Measurements from ENCODE around the gene RABEP2.
A peak's percentile ranks its signal among the peaks of the same experiment; 100 is the strongest.
"Not testable (repeated sequence)": the region's sequence is repeated elsewhere in the genome, so short reads cannot be mapped to it uniquely, and the experiment has no call there.

Gene RABEP2

DNA sequence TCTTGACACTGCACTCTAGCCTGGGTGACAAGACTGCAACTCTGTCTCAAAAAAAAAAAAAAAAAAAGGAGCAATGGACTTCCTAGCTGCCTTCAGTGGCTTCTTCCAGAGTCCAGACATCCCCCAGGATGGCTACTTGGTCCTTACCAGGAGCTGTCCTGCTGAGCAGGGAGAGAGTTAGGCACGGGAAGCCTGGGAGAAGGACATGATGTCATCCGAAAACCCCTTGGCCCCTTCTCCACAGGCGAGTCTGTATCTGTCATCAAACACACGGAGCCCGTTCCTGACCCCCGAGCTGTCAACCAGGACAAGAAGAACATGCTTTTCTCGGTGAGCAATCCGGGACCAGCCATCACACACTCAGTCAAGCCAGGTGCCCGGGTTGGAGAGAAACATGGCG is 38.1 kb downstream of the RABEP2 start:
- Mint-ChIP-seq H3K4me1 (no peaks in the 10 kb centered on the region), H3K4me3 (no peak overlapping the region), H3K27ac (no peak overlapping the region), H3K9me3 (no peaks in the 10 kb centered on the region), H3K36me3 (no peaks in the 10 kb centered on the region), H3K27me3 (peaks cover 5% of the 10 kb centered on the region)
- CTCF ChIA-PET: no interaction called here
- no peak for DNase-seq

- CTCF ChIA-PET: interaction anchor here (0.7 kb wide), 1 partner anchor 11 kb away, joined by 3 read pairs; no protein-coding TSS in a partner anchor
Observed at GRCh38 chr16:28884045-28884444, 41.0 kb downstream of the RABEP2 start.

DNA sequence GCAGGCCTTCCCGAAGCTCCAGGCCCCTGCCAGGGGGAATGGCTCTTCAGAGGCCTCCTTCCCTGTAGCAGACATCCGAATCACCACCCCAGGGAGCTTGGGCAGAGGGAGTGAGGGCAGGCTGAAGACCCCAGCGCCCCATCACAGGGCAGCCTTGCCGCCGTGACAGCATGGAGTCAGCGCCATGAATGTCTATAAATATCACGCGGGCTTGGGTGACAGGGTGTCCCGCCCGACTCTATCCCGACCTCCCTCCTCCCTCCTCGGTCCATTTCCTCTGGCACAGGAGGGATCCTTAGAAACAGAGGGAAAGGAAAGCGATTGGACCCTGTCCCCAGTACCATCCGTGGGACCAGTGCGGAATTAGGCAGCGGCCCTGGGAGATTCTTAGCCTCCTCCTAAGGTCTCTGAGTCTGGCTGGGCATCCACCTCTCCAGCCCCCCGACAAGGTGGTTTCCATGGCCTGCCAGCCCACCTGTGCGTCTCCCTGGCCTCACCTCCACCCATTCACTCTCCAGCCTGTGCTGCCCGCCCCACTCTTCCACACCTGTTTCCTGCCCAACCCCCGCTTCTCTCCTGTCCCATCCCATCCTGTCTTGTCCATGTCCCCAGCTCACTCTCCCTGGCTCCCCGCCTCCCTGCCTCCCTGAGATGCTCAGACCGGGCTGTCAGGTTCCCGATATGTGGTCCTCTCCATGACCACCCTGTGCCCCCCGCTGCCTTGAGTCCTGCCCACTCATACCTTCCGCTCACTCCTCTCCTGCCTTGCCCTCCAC is 41.6 kb downstream of the RABEP2 start:
- H3K27me3 Mint-ChIP-seq: peaks cover 10% of the 10 kb centered on the region
- no peak overlapping the region for H3K4me3 Mint-ChIP-seq
- H3K27ac Mint-ChIP-seq: peak overlapping the region; percentile 9
- CTCF ChIA-PET: no interaction called here
- peaks cover 25% of the 10 kb centered on the region for H3K4me1 Mint-ChIP-seq
- H3K36me3 Mint-ChIP-seq: no peaks in the 10 kb centered on the region
- DNase-seq: no peak
- H3K9me3 Mint-ChIP-seq: no peaks in the 10 kb centered on the region

More at GRCh38 chr16:28884045-28884444, 41.0 kb downstream of the RABEP2 start:
- Mint-ChIP-seq H3K36me3 (no peaks in the 10 kb centered on the region), H3K4me3 (no peak overlapping the region), H3K27me3 (peaks cover 10% of the 10 kb centered on the region), H3K27ac (no peak overlapping the region), H3K4me1 (peaks cover 19% of the 10 kb centered on the region), H3K9me3 (no peaks in the 10 kb centered on the region)
- no peak for DNase-seq

DNA sequence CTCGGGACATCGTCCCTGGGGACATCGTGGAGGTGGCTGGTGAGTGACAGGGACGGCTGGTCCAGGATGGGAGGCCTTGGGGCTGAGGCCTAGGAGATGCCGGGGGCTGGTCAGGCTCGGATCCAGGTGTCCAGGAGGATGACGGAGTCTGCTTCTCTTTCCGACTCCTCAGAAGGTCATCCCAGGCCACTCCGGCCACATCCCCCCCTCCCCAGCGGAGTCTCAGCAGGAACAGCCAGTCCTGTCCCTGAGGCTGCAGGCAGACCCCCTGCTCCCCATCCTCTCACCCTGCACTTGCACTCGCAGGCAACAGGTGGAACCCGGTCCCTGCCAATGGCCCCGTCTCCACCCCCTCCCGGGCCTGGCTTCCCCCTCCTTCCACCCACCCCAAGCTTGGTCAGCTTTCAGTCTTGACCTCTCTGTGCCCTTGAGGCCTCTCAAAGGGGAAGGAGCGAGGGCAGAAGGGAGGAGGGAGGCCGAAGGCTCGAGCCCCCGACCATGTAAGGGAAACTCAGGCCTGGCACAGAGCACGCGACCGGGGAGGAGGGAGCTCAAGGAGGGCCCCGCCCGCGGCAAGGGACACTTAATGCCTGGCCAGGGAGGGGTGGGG is 42.4 kb downstream of the RABEP2 start:
- Mint-ChIP-seq H3K4me1 (peaks cover 30% of the 10 kb centered on the region), H3K27me3 (peaks cover 10% of the 10 kb centered on the region), H3K9me3 (no peaks in the 10 kb centered on the region), H3K27ac (no peak overlapping the region), H3K36me3 (no peaks in the 10 kb centered on the region), H3K4me3 (no peak overlapping the region)
- DNase-seq: no peak
- CTCF ChIA-PET: no interaction called here

DNA sequence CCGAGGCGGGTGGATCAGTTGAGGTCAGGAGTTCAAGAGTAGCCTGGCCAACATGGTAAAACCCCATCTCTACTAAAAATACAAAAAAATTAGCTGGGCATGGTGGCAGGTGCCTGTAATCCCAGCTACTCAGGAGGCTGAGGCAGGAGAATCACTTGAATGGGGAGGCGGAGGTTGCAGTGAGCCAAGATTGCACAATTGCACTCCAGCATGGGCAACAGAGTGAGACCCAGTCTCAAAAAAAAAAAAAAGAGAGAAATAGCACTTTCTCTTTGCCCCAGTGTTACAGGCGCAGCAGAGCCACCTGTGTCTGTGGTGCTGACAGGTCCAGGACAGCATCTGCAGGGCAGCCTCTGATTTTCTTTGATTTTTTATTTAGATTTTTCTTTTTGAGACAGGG is 43.5 kb downstream of the RABEP2 start:
- H3K9me3 Mint-ChIP-seq, DNase-seq, H3K4me3 Mint-ChIP-seq, H3K27ac Mint-ChIP-seq, H3K36me3 Mint-ChIP-seq: not testable (repeated sequence)
- peaks cover 34% of the 10 kb centered on the region for H3K4me1 Mint-ChIP-seq
- CTCF ChIA-PET: interaction anchor here (0.9 kb wide), 1 partner anchor 63 kb away, joined by 4 read pairs; no protein-coding TSS in a partner anchor
- peaks cover 10% of the 10 kb centered on the region for H3K27me3 Mint-ChIP-seq

GRCh38 chr16:28880955-28881354 is 44.1 kb downstream of the RABEP2 start:
- H3K27me3 Mint-ChIP-seq: peaks cover 10% of the 10 kb centered on the region
- peak overlapping the region; percentile 88 for H3K4me3 Mint-ChIP-seq
- peaks cover 34% of the 10 kb centered on the region for H3K4me1 Mint-ChIP-seq
- no peak overlapping the region for H3K27ac Mint-ChIP-seq
- no peaks in the 10 kb centered on the region for H3K36me3 Mint-ChIP-seq
- DNase-seq: no peak
- CTCF ChIA-PET: interaction anchor here (0.9 kb wide), 1 partner anchor 64 kb away, joined by 4 read pairs; no protein-coding TSS in a partner anchor
- no peaks in the 10 kb centered on the region for H3K9me3 Mint-ChIP-seq

DNA sequence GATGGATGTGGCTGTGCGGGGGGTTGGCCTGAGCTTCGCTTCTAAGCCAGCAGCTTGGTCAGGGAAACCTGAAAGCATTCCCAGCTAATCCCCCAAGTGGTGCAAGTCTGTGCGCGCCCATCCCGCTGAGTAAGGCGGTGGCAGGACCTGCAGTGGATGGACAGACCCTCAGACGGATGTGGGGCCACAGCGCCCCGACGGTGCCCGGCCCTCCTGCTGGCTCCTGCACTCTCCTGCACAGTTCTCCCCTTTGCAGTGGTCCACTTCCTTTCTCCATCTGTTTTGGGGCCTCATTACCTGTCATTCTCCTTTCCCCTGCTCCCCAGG is 44.5 kb downstream of the RABEP2 start:
- H3K4me1 Mint-ChIP-seq: peaks cover 34% of the 10 kb centered on the region
- peaks cover 10% of the 10 kb centered on the region for H3K27me3 Mint-ChIP-seq
- CTCF ChIA-PET: interaction anchor here (1.9 kb wide), 1 partner anchor 65 kb away, joined by 7 read pairs; no protein-coding TSS in a partner anchor
- H3K4me3 Mint-ChIP-seq: peak overlapping the region; percentile 88
- H3K9me3 Mint-ChIP-seq: no peaks in the 10 kb centered on the region
- no peaks in the 10 kb centered on the region for H3K36me3 Mint-ChIP-seq
- no peak for DNase-seq
- no peak overlapping the region for H3K27ac Mint-ChIP-seq

DNA sequence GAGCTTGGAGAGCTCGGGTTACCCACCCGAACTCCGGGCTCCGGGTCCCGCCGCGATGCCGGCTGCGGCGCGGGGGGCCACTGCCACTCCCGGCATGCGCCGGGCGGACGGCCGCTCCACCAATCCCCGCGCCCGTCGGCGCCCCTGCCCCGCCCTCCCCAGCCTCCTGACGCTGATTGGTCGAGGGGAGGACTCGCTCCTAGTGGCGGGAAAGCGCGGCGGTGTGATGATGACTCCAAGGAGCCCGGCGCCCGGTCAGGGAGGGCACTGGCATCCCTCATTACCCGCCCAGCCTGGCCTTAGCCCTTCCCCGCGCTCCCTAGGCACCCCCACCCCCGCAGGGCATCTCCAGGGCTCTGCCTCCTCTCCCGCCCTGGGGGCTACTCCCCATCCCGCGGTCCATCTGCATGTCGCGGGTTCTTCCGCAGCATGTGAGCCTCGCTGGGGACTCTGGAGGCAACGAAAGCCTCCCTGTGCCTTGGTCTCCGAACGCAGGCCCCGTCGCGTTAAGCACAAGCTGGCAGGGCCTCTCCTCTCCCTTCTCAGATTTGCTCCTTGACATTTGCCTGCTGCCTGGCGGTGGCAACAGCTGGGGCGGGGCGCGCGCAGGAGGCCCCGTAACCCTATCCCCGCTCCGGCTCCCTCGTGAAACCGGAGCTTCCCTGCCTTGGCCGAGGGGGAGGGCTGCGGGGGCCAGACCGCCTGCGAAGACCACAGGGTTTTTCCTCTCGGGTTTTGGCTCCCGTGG is 45.0 kb downstream of the RABEP2 start:
- Mint-ChIP-seq H3K27ac (peak overlapping the region; percentile 24), H3K27me3 (peaks cover 10% of the 10 kb centered on the region), H3K4me3 (peak overlapping the region; percentile 88), H3K36me3 (no peaks in the 10 kb centered on the region), H3K9me3 (no peaks in the 10 kb centered on the region), H3K4me1 (peaks cover 34% of the 10 kb centered on the region)
- CTCF ChIA-PET: interaction anchor here (0.9 to 1.9 kb wide), 3 partner anchors 33 to 65 kb away, joined by 3 to 7 read pairs (median 6); no protein-coding TSS in a partner anchor
- peak; percentile 95 for DNase-seq

- no peak for DNase-seq
- Mint-ChIP-seq H3K9me3 (no peaks in the 10 kb centered on the region), H3K27ac (peak overlapping the region; percentile 45), H3K36me3 (no peaks in the 10 kb centered on the region), H3K4me3 (peak overlapping the region; percentile 88), H3K4me1 (peaks cover 34% of the 10 kb centered on the region), H3K27me3 (peaks cover 10% of the 10 kb centered on the region)
- CTCF ChIA-PET: interaction anchor here (0.9 to 1.9 kb wide), 3 partner anchors 33 to 66 kb away, joined by 3 to 7 read pairs (median 6); no protein-coding TSS in a partner anchor
Observed at GRCh38 chr16:28879261-28879840, 45.7 kb downstream of the RABEP2 start.

GRCh38 chr16:28878083-28878926 is 46.7 kb downstream of the RABEP2 start, which contains the start of gene ATP2A1:
TSS of gene ATP2A1 (plus strand) at chr16:28878488. CDS start at chr16:28878672, 184 bp downstream.
- no peak for DNase-seq
- H3K36me3 Mint-ChIP-seq: peaks cover 9% of the 10 kb centered on the region
- H3K27ac Mint-ChIP-seq: no peak within 1 kb of the TSS
- H3K4me1 Mint-ChIP-seq: peaks cover 34% of the 10 kb centered on the region
- H3K9me3 Mint-ChIP-seq: no peaks in the 10 kb centered on the region
- CTCF ChIA-PET: interaction anchor here (1.9 kb wide), 1 partner anchor 65 kb away, joined by 6 read pairs; no protein-coding TSS in a partner anchor
- H3K4me3 Mint-ChIP-seq: peak within 1 kb of the TSS; percentile 88
- peaks cover 10% of the 10 kb centered on the region for H3K27me3 Mint-ChIP-seq

- peaks cover 10% of the 10 kb centered on the region for H3K27me3 Mint-ChIP-seq
- CTCF ChIA-PET: no interaction called here
- no peak overlapping the region for H3K27ac Mint-ChIP-seq
- H3K4me1 Mint-ChIP-seq: peaks cover 34% of the 10 kb centered on the region
- no peak for DNase-seq
- H3K9me3 Mint-ChIP-seq: no peaks in the 10 kb centered on the region
- no peak overlapping the region for H3K4me3 Mint-ChIP-seq
- H3K36me3 Mint-ChIP-seq: peaks cover 9% of the 10 kb centered on the region
Observed at GRCh38 chr16:28877655-28878000, 47.4 kb downstream of the RABEP2 start.

- peaks cover 34% of the 10 kb centered on the region for H3K4me1 Mint-ChIP-seq
- H3K4me3 Mint-ChIP-seq: no peak overlapping the region
- H3K27ac Mint-ChIP-seq: no peak overlapping the region
- no peak for DNase-seq
- H3K36me3 Mint-ChIP-seq: peaks cover 10% of the 10 kb centered on the region
- CTCF ChIA-PET: interaction anchor here (6.5 kb wide), 1 partner anchor 69 kb away, joined by 66 read pairs; no protein-coding TSS in a partner anchor
- H3K27me3 Mint-ChIP-seq: peaks cover 6% of the 10 kb centered on the region
- H3K9me3 Mint-ChIP-seq: no peaks in the 10 kb centered on the region
Observed at GRCh38 chr16:28876973-28877654, 47.9 kb downstream of the RABEP2 start.
